Activated naive CD4-positive, alpha-beta T cell treated with anti-CD3 and anti-CD28 coated beads, Interleukin-2, amount 50 U/mL, for 72 hours (primary cell): Measurements from ENCODE around the gene NCKAP1. TPM values are rescaled to one million over a fixed set of nuclear protein-coding genes. Genes with fewer than 3 reads are reported as not detected.

Source experiments
- ATAC-seq, 2 donors: fragments of 150-1000 bp; cut with Tn5 transposase; 2 replicates each; pipeline ENCODE4 v1.10.0; 2021; ENCODE audit warnings: mild to moderate bottlenecking in 2 of 2, moderate library complexity in 2 of 2
- DNase-seq, 2 donors: peaks; one replicate each; pipeline ENCODE4 v3.0.0; 2021 to 2022; ENCODE audit warnings: low spot score in 2 of 2
- H3K27ac Mint-ChIP-seq, 2 donors: one replicate each; pipeline ENCODE4 v1.8.0; 2022; ENCODE audit warnings: mild to moderate bottlenecking in 2 of 2, mixed read lengths in 2 of 2
- H3K36me3 Mint-ChIP-seq, 2 donors: one replicate each; pipeline ENCODE4 v1.8.0; 2022; ENCODE audit warnings: mixed read lengths in 2 of 2
- H3K9me3 Mint-ChIP-seq, 2 donors: one replicate each; pipeline ENCODE4 v1.8.0; 2022; ENCODE audit warnings: mixed read lengths in 2 of 2
- total RNA-seq, 2 donors: library from RNA; stranded (reverse); gene quantifications; one replicate each; pipeline ENCODE4 v1.2.3, GENCODE V29; 2022

Gene NCKAP1
- total RNA-seq, 2 donors from 2014 or later = 6.8 to 13.2 TPM

GRCh38 chr2:182942756-182943155 is 95.5 kb downstream of the NCKAP1 start:
- no peaks in the 10 kb centered on the region for H3K9me3 Mint-ChIP-seq
- ATAC-seq = no peak
- no peak overlapping the region for H3K27ac Mint-ChIP-seq
- H3K36me3 Mint-ChIP-seq = peaks cover 0 to 6% of the 10 kb centered on the region in 2 donors
- no peak for DNase-seq

GRCh38 chr2:182941919-182942318 is 96.3 kb downstream of the NCKAP1 start:
- H3K9me3 Mint-ChIP-seq = no peaks in the 10 kb centered on the region
- peaks cover 0 to 6% of the 10 kb centered on the region in 2 donors for H3K36me3 Mint-ChIP-seq
- H3K27ac Mint-ChIP-seq = no peak overlapping the region
- DNase-seq (no peak), ATAC-seq (no peak)

- no peak for DNase-seq
- no peak for ATAC-seq
- Mint-ChIP-seq H3K9me3 (no peaks in the 10 kb centered on the region), H3K27ac (no peak overlapping the region), H3K36me3 (peaks cover 0 to 6% of the 10 kb centered on the region in 2 donors)
These were observed 97.0 kb downstream of the NCKAP1 start for GRCh38 chr2:182941121-182941722.

- Mint-ChIP-seq H3K36me3 (peaks cover 0 to 9% of the 10 kb centered on the region in 2 donors), H3K27ac (no peak overlapping the region), H3K9me3 (no peaks in the 10 kb centered on the region)
- DNase-seq (no peak), ATAC-seq (no peak)
These were observed 100.4 kb downstream of the NCKAP1 start for GRCh38 chr2:182937870-182938269.

- no peak overlapping the region for H3K27ac Mint-ChIP-seq
- no peak for ATAC-seq
- no peak for DNase-seq
- no peaks in the 10 kb centered on the region for H3K9me3 Mint-ChIP-seq
- peaks cover 0 to 9% of the 10 kb centered on the region in 2 donors for H3K36me3 Mint-ChIP-seq
These were observed 104.6 kb downstream of the NCKAP1 start for GRCh38 chr2:182933629-182934028.

- ATAC-seq (no peak), DNase-seq (no peak)
- Mint-ChIP-seq H3K27ac (no peak overlapping the region), H3K36me3 (peaks cover 0 to 4% of the 10 kb centered on the region in 2 donors), H3K9me3 (no peaks in the 10 kb centered on the region)
These were observed 108.3 kb downstream of the NCKAP1 start for GRCh38 chr2:182929972-182930371.

- Mint-ChIP-seq H3K27ac (no peak overlapping the region), H3K9me3 (no peaks in the 10 kb centered on the region), H3K36me3 (no peaks in the 10 kb centered on the region)
- no peak for DNase-seq
- ATAC-seq = no peak
These were observed 114.0 kb downstream of the NCKAP1 start for GRCh38 chr2:182924306-182924705.

- Mint-ChIP-seq H3K36me3 (no peaks in the 10 kb centered on the region), H3K9me3 (no peaks in the 10 kb centered on the region), H3K27ac (no peak overlapping the region)
- DNase-seq (no peak), ATAC-seq (no peak)
These were observed 117.0 kb downstream of the NCKAP1 start for GRCh38 chr2:182921234-182921633.

- DNase-seq = no peak
- no peak for ATAC-seq
- Mint-ChIP-seq H3K27ac (no peak overlapping the region), H3K36me3 (no peaks in the 10 kb centered on the region), H3K9me3 (no peaks in the 10 kb centered on the region)
These were observed 117.6 kb downstream of the NCKAP1 start for GRCh38 chr2:182920631-182921056.

- DNase-seq = no peak
- no peak overlapping the region for H3K27ac Mint-ChIP-seq
- no peaks in the 10 kb centered on the region for H3K9me3 Mint-ChIP-seq
- no peaks in the 10 kb centered on the region for H3K36me3 Mint-ChIP-seq
- ATAC-seq = no peak
These were observed 118.2 kb downstream of the NCKAP1 start for GRCh38 chr2:182920089-182920488.

- Mint-ChIP-seq H3K27ac (no peak overlapping the region), H3K9me3 (no peaks in the 10 kb centered on the region), H3K36me3 (no peaks in the 10 kb centered on the region)
- ATAC-seq (no peak), DNase-seq (no peak)
These were observed 119.2 kb downstream of the NCKAP1 start for GRCh38 chr2:182918961-182919652.

GRCh38 chr2:182917924-182918323 is 120.3 kb downstream of the NCKAP1 start:
- no peak for ATAC-seq
- H3K9me3 Mint-ChIP-seq = no peaks in the 10 kb centered on the region
- DNase-seq = no peak
- H3K36me3 Mint-ChIP-seq = no peaks in the 10 kb centered on the region
- no peak overlapping the region for H3K27ac Mint-ChIP-seq

GRCh38 chr2:182916417-182916816 is 121.8 kb downstream of the NCKAP1 start:
- Mint-ChIP-seq H3K27ac (no peak overlapping the region), H3K9me3 (no peaks in the 10 kb centered on the region), H3K36me3 (no peaks in the 10 kb centered on the region)
- DNase-seq = no peak
- ATAC-seq = no peak

- ATAC-seq (no peak), DNase-seq (no peak)
- Mint-ChIP-seq H3K36me3 (no peaks in the 10 kb centered on the region), H3K27ac (no peak overlapping the region), H3K9me3 (no peaks in the 10 kb centered on the region)
These were observed 122.6 kb downstream of the NCKAP1 start for GRCh38 chr2:182915369-182916326.

GRCh38 chr2:182914852-182915251 is 123.4 kb downstream of the NCKAP1 start:
- no peak for ATAC-seq
- H3K36me3 Mint-ChIP-seq = no peaks in the 10 kb centered on the region

GRCh38 chr2:182913064-182913463 is 125.2 kb downstream of the NCKAP1 start:
- no peaks in the 10 kb centered on the region for H3K9me3 Mint-ChIP-seq
- no peak for DNase-seq
- H3K36me3 Mint-ChIP-seq = no peaks in the 10 kb centered on the region
- H3K27ac Mint-ChIP-seq = no peak overlapping the region
- ATAC-seq = no peak

More at GRCh38 chr2:182914852-182915251, 123.4 kb downstream of the NCKAP1 start:
- Mint-ChIP-seq H3K9me3 (no peaks in the 10 kb centered on the region), H3K27ac (no peak overlapping the region)
- no peak for DNase-seq

GRCh38 chr2:182912518-182912915 is 125.7 kb downstream of the NCKAP1 start:
- no peak for ATAC-seq
- no peak overlapping the region for H3K27ac Mint-ChIP-seq
- H3K9me3 Mint-ChIP-seq = no peaks in the 10 kb centered on the region
- no peak for DNase-seq
- no peaks in the 10 kb centered on the region for H3K36me3 Mint-ChIP-seq
